DND-41 (cell line): ENCODE results near the gene FGL2.
"Not testable (repeated sequence)": the region's sequence is repeated elsewhere in the genome, so short reads cannot be mapped to it uniquely, and the experiment has no call there.

Experiments used
- CTCF ChIP-seq: IDR thresholded peaks from 2 replicates; pipeline ENCODE4 v1.5.1; 2012; ENCODE audit warnings: borderline replicate concordance, low read length, moderate library complexity, mild to moderate bottlenecking; ENCODE audit not compliant: poor library complexity, severe bottlenecking; ENCODE audit errors: extremely low read depth
- EZH2 ChIP-seq: IDR thresholded peaks from 3 replicates; pipeline ENCODE4 v1.6.1; 2012; ENCODE audit warnings: borderline replicate concordance, low read depth, mild to moderate bottlenecking, moderate library complexity, low read length, inconsistent platforms; ENCODE audit not compliant: severe bottlenecking

- not testable (repeated sequence) for TF ChIP-seq CTCF, EZH2
Observed at GRCh38 chr7:77177321-77177904, 22.2 kb downstream of the FGL2 start.
